IPS-NIHi7 (cell line): ENCODE results near the gene TMEM207.
A peak's percentile ranks its signal among the peaks of the same experiment; 100 is the strongest.

Experiments
- DNase-seq: peaks from one replicate; pipeline ENCODE4 v3.0.0; 2012; ENCODE audit warnings: mixed read lengths; ENCODE audit errors: extremely low spot score

TMEM207 gene

GRCh38 chr3:190385731-190386688, 63.7 kb downstream of the TMEM207 start:
- no peak for DNase-seq

- peak; percentile 64 for DNase-seq
Measured at GRCh38 chr3:190384309-190384756, 65.4 kb downstream of the TMEM207 start.

DNA sequence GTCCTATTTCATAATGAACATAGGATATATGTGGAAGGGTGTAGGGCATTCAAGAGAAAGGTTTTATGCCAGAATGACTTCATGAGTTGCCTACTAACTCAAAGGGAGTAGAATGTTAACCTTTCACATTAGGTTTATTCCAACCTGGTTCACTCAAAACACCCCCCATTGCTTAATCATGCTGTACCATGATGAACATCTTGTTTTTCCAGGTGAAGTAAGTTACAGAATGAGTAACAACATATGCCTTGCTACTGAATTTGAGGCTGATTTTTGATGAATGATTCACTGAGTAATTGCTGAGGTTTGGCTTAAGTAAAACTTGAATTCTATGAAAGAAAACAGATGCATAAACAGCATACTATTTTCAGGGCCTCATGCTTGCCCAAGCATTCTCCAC, 67.6 kb downstream of the TMEM207 start:
- DNase-seq, result no peak

DNA sequence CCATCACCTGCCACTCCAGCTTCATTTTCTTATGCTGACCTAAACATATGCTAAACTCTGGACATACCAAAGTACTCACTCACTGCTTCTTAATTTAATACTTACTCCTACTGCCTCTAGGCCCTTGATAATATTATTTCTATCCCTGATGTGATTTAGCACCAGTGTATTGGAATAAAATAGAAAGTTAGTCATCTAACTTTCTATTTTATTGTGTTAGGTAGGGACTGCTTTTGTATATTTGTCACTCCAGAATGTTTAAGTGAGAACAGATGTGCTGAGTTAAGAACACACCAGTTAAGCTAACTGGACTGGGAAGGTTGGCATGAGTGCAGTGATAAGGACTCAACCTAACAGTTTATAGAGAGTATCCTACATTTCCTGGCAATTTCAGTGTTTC, 68.3 kb downstream of the TMEM207 start:
- DNase-seq, result no peak

DNA sequence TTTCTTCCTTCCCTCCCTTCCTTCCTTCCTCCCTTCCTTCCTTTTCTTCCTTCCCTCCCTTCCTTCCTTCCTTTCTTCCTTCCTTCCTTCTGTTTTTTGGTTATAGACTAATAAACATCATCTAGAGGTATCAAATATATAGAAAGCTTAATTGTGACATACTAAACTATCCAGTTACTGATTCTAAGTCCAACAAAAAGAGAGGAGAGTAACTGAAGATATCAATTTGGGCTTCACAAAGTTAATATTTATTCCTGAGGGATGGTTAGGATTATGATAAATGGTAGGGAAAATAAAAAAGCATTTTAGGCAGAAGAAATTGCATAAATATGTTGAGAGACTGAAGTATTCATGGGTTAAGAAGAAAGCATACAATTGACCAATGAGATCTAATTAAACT, 69.5 kb downstream of the TMEM207 start:
- no peak for DNase-seq
